Heart right ventricle (tissue), 16 donors: ENCODE data around the gene ZNF384. TPM values are rescaled to one million over a fixed set of nuclear protein-coding genes. Genes with fewer than 3 reads are reported as not detected.

Experiments used
- ATAC-seq, 8 donors: fragments of 200-7000 bp; cut with Tn5 transposase; one replicate each; pipeline ENCODE4 v1.9.1; 2020; ENCODE audit warnings: mild to moderate bottlenecking in 8 of 8, moderate library complexity in 8 of 8, moderate number of reproducible peaks in 1 of 8
- DNase-seq, 2 donors: peaks; one replicate each; pipeline ENCODE4 v3.0.0-alpha.2; 2020
- H3K27ac ChIP-seq, 10 donors: fragments of 200-600 bp; sonication (generic) in 2 of 10; one replicate each; pipeline versions ENCODE4 v1.5.0 to v1.8.0; 2020 to 2022; ENCODE audit warnings: mild to moderate bottlenecking in 3 of 10
- H3K27me3 ChIP-seq, 7 donors: fragments of 200-600 bp; one replicate each; pipeline ENCODE4 v1.8.0; 2021 to 2022; ENCODE audit warnings: mild to moderate bottlenecking in 2 of 7
- H3K36me3 ChIP-seq, 9 donors: fragments of 200-600 bp; sonication (generic) in 1 of 9; one replicate each; pipeline versions ENCODE4 v1.5.0 to v1.8.0; 2020 to 2022; ENCODE audit warnings: mild to moderate bottlenecking in 2 of 9
- H3K4me1 ChIP-seq, 9 donors: fragments of 200-600 bp; sonication (generic) in 1 of 9; one replicate each; pipeline versions ENCODE4 v1.5.0 to v1.8.0; 2020 to 2022; ENCODE audit warnings: mild to moderate bottlenecking in 4 of 9
- H3K4me3 ChIP-seq, 10 donors: fragments of 200-600 bp; sonication (generic) in 2 of 10; one replicate each; pipeline versions ENCODE4 v1.5.0 to v1.8.0; 2020 to 2022; ENCODE audit warnings: mild to moderate bottlenecking in 7 of 10, moderate library complexity in 2 of 10
- H3K9me3 ChIP-seq, 11 donors: fragments of 200-600 bp in 10 of 11; sonication (generic) in 2 of 11; one replicate each; pipeline versions ENCODE4 v1.5.0 to v1.8.0; 2013 to 2022; ENCODE audit warnings: mild to moderate bottlenecking in 2 of 11, control low read depth in 1 of 11, moderate library complexity in 1 of 11
- WGBS, 2 donors: extraction: QIAGEN DNeasy Blood & Tissue Kit; methylation state at CpG; one replicate each; pipeline ENCODE4 v1.1.7; 2013; ENCODE audit warnings: inconsistent platforms in 1 of 2; 5-methylcytosine and 5-hydroxymethylcytosine counted together
- intact Hi-C, 10 donors: fragments of 100-400 bp; cut with DNase I; formaldehyde crosslinking; loops; one replicate each; pipeline versions ENCODE4 v1.11.1 to v1.14.2; 2022
- polyA plus RNA-seq, 2 donors: library from polyadenylated mRNA; stranded (reverse); fragments of 200-250 nt; gene quantifications; one replicate each; pipeline ENCODE4 v1.2.3, GENCODE V29; 2013
- total RNA-seq, 10 donors: library from RNA; stranded (reverse); fragmentation: NEBNext Ultra II Directional in 3 of 10; extraction: Animal tissue kit (Norgen Biotek cat#: 25700) in 3 of 10; gene quantifications; one replicate each; pipeline versions ENCODE4 v1.2.1 to v1.2.4, GENCODE V29; 2021 to 2023
- TF ChIP-seq, protein P1 (sequence below), 9 donors: fragments of 200-600 bp; sonication (generic) in 2 of 9; IDR thresholded peaks; one replicate each; pipeline versions ENCODE4 v1.5.0 to v1.8.0; 2021 to 2022; ENCODE audit warnings: antibody characterized with exemption in 9 of 9, mild to moderate bottlenecking in 5 of 9, moderate library complexity in 1 of 9
- donor health status: Arrhythmogenic right ventricular cardiomyopathy.
- donor health status: ischemic (EF 13 %, LVEDD 7.1; RV severe dilation, severe dysfunction).
- donor health status: healthy with polysubstance abuse.
- donor health status: DM: no; HTN: yes; CAD: no.
- donor health status: DM: no; HTN: no; CAD: no.
- donor health status: ischemic (EF 25% LVEDD 6.9; RV normal size, moderate dysfunction).
- donor health status: ischemic (EF 25% LVEDD 5.7; RV mildly dilated, moderate dysfunction).
- donor health status: healthy.
- donor health status: DM: yes; HTN: yes; CAD: no.
- donor health status: Ischemic cardiomyopathy.
- donor health status: ischemic (EF 35%, LVEDD 5.7; RV mildly dilated, moderate dysfunction).
- donor health status: nonischemic (EF 11% LVEDD 7.7; RV severe dilation, severe dysfunction).
- donor health status: DM: yes; HTN: yes; CAD: no.
- donor health status: PGD.
- donor health status: ischemic (EF 29% LVEDD 5.4; RV normal size, mild dysfunction).
- donor health status: nonischemic (EF 23%, LVEDD 6.1; RV moderate dilation, normal function).

Gene ZNF384
- total and polyA plus RNA-seq, 12 donors = 17.6 to 36.0 (median 28.7) TPM

DNA sequence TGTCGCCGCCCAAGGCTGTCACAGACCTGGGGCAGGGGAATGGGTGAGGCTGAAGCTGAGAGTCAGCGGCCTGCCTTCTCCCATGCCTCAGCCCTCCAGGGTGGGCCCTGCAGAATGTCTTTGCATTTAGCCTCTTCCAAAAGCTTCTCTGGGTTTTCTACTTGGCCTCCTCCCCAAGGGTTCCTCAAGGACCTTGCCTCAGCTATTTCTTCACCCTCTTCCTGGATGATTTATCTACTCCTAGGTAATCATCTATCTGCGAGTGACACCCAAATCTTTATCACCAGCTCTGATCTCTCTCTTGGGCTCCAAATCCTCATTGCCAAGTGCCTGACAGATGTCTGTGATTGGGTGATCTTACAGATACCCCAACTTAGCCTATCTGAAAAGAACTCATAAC, 48.7 kb downstream of the ZNF384 start:
- DNase-seq (no peak), ATAC-seq (no peak)
- H3K4me1 ChIP-seq = peaks cover 0 to 54% (median 0%) of the 10 kb centered on the region in 9 donors
- 93 to 96% methylated on average over 4 of the region's 4 CpGs for WGBS, 2 donors
- no peak overlapping the region for H3K27ac ChIP-seq
- intact Hi-C loops = no loop called here
- no peaks in the 10 kb centered on the region for H3K36me3 ChIP-seq
- H3K27me3 ChIP-seq = no peaks in the 10 kb centered on the region
- TF ChIP-seq, protein P1, sequence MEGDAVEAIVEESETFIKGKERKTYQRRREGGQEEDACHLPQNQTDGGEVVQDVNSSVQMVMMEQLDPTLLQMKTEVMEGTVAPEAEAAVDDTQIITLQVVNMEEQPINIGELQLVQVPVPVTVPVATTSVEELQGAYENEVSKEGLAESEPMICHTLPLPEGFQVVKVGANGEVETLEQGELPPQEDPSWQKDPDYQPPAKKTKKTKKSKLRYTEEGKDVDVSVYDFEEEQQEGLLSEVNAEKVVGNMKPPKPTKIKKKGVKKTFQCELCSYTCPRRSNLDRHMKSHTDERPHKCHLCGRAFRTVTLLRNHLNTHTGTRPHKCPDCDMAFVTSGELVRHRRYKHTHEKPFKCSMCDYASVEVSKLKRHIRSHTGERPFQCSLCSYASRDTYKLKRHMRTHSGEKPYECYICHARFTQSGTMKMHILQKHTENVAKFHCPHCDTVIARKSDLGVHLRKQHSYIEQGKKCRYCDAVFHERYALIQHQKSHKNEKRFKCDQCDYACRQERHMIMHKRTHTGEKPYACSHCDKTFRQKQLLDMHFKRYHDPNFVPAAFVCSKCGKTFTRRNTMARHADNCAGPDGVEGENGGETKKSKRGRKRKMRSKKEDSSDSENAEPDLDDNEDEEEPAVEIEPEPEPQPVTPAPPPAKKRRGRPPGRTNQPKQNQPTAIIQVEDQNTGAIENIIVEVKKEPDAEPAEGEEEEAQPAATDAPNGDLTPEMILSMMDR (IDR thresholded peaks at IDR 0.05) = no peak
- peaks cover 0 to 15% (median 0%) of the 10 kb centered on the region in 11 donors for H3K9me3 ChIP-seq
- H3K4me3 ChIP-seq = no peak overlapping the region

DNA sequence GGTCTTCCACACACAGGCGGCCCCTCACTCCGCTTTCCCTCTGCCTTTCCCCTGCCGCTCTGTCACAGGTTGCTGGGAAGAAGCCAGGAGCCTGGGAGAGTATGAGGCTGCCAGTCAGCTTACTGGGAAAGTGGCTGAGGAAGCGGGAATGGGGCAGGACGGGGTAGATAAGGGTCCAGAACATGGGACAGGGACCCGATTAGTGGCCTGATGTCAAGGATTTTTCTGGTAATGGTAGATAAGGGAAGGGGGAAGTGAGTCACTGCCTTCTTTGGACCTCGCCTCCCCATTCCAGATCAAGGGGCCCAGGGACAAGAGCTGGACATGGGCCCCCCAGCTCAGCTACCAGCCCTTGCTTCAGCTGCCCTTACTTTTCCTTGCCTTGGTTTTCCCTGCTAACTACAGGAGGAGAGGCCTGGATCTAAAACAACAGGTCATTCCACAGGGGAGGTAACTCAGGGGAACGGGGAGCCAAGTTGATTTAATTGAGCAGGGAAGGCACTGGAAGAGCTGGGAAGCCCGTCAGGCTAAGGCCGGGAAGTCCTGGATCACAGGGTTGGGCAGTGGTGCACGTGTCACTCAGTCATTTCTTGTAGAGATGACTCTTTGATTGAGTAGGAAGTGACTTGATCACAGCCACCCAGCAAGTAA, 49.9 kb downstream of the ZNF384 start:
- DNase-seq (no peak), ATAC-seq (peak in 2 of 8 donors; percentile 29 to 67)
- H3K4me3 ChIP-seq = no peak overlapping the region
- WGBS, 2 donors = 69 to 76% methylated on average over 11 of the region's 11 CpGs
- H3K9me3 ChIP-seq = peaks cover 0 to 11% (median 0%) of the 10 kb centered on the region in 11 donors
- no peaks in the 10 kb centered on the region for H3K27me3 ChIP-seq
- intact Hi-C loops = no loop called here
- H3K27ac ChIP-seq = peak overlapping the region in 3 of 10 donors; percentile 4 to 73 (median 22)
- TF ChIP-seq, protein P1 (IDR thresholded peaks at IDR 0.05) = no peak
- no peaks in the 10 kb centered on the region for H3K36me3 ChIP-seq
- peaks cover 0 to 48% (median 0%) of the 10 kb centered on the region in 9 donors for H3K4me1 ChIP-seq

DNA sequence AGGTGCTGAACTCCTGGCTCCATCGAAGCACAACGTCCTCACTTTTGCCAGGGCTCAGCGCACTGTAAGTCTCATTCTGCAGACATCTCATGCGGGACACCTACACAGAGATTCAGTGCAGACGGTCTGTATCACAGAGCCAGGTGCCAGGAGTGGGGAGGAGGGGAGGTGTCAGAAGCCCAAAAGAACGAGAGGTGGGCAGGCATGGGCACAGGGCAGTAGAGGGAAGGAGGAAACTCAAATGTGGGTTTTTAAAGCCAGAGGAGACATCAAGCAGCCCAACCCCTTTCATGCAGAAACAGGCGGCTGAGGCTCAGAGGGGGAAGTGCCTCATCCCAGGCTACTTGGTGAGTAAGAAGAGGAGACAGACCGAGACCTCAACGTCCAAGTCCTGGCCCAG, 50.9 kb downstream of the ZNF384 start:
- H3K9me3 ChIP-seq = peaks cover 0 to 1% (median 0%) of the 10 kb centered on the region in 11 donors
- H3K4me3 ChIP-seq = no peak overlapping the region
- peaks cover 0 to 41% (median 0%) of the 10 kb centered on the region in 9 donors for H3K4me1 ChIP-seq
- H3K36me3 ChIP-seq = no peaks in the 10 kb centered on the region
- intact Hi-C loops = no loop called here
- TF ChIP-seq, protein P1 (IDR thresholded peaks at IDR 0.05) = no peak
- H3K27me3 ChIP-seq = no peaks in the 10 kb centered on the region
- ATAC-seq (peak in 2 of 8 donors; percentile 16 to 28), DNase-seq (no peak)
- peak overlapping the region in 1 of 10 donors; percentile 73 for H3K27ac ChIP-seq
- 79 to 83% methylated on average over 9 of the region's 9 CpGs for WGBS, 2 donors

DNA sequence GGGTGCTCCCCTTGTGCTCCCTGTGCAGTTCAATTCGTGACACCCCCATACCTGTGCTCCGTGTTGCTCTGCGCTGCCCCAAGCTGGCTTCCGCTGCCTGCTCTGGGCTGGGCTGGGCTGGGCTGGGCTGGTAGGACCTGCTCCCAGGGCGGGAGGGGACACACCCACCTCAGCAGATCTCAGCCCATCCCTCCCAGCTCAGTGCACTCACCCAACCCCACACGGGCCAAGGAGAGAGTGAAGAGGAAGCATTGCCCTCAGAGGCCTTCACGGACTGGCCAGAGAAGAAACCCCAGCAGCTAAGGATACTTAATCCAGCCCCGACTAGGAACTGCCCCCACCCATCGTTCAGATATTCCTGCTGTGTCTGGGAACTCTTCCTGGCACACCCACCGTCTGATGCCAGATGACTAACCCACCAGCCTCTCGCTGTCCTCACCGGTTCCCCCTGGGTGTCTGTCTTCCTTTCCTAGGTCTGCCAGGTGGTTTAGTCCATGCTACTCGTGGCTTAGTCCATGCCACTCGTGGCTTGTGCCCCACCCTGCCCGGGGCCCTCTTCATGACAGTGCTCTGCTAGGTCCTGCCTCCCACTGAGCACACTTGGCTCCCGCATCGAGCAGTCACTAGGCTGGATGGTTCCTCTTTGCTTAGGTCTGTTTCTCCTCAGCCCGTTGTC, 53.2 kb downstream of the ZNF384 start, which contains the start of gene LPAR5:
LPAR5 (minus strand) TSS at position 104 of the 676 bp plus-strand sequence. CDS start 14,711 bp downstream, outside the sequence.
- Histone ChIP-seq H3K4me3 (peak within 1 kb of the TSS in 3 of 10 donors; percentile 3 to 7 (median 5)), H3K27me3 (peaks cover 0 to under 1% (median 0%) of the 10 kb centered on the region in 7 donors), H3K9me3 (no peaks in the 10 kb centered on the region), H3K36me3 (no peaks in the 10 kb centered on the region), H3K4me1 (peaks cover 0 to 54% (median 0%) of the 10 kb centered on the region in 9 donors), H3K27ac (peak within 1 kb of the TSS in 3 of 10 donors; percentile 22 to 72 (median 26))
- 62 to 63% methylated on average over 18 of the region's 18 CpGs for WGBS, 2 donors
- intact Hi-C loops = no loop called here
- DNase-seq = peak in 1 of 2 donors; percentile 31
- ATAC-seq = peak in 7 of 8 donors; percentile 20 to 56 (median 33)
- TF ChIP-seq, protein P1 (IDR thresholded peaks at IDR 0.05) = no peak
